NCI-H1436 treated with DMSO at 0.1 percent for 48 hours (cell line): Measurements from ENCODE around the gene FAM72D.
"Not testable (repeated sequence)": the region's sequence is repeated elsewhere in the genome, so short reads cannot be mapped to it uniquely, and the experiment has no call there.

Source experiments
- DNase-seq: peaks from one replicate; lab custom pipeline; 2025; lab: John Stamatoyannopoulos, UW

Gene FAM72D

DNA sequence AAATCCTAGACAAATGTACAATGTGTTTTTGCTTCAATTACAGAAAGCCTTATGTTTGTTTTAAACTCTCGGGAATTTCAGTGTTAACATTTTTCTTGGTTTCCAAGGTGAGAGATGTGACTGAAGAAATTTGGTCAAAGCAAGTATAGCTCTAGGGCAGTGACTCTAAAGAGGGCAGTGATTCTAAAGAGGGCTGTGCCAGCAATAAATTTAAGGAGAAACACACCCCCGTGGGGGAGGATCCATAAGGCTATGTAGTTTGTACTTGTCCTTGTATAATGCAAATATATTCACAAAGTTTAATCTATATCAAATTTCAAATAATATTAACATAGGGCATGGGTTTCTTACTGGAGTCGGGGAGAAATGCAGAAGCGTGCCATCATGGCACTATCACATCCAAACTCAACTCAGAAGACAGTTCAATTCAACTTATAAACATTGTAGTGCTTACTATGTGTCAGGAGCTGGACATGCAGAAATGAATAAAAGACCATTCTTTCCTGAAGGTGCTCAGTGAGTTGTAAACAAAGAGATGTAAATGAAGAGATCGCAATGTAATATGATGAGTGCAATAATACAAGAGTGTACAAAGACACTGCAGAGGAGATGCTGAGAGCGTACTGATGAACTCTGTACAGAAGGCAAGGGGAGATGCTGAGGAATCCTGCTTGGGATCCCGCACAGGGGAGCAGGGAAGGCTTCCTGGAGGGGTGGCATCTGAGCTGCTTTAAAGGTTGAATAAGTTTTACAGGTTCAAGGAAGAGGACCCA, 13.1 kb upstream of the FAM72D start:
- not testable (repeated sequence) for DNase-seq

DNA sequence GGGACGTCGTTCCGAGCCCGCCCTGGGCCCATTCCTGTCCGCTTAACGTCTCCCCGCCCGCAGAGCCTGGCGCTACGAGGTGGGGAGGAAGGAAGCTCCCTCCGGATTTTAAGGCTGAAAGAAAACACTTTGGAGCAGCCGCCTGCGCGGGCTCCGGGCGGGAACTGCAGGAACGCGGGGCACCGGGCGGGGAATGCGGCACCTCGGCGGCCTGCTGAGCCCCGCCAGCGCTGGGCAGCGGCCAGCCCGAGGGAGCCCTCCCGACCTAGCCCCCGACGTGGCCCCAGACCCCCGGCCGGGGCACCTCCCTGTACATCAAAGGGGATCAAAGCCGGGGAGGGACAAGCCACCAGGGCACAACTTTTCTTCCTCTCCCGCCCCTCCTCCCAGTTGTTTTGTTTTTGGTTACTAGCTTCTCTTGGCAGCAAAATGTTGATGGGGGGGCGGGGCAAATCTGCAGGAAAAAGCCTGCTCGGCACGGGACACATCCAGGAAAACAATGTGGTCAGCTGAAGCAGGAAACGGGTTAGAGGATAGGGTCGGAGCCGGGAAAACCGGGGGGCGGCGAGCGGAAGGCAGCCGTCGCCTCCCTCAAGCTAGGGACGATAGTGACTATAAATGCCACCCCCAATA, 2.1 kb upstream of the FAM72D start:
- not testable (repeated sequence) for DNase-seq

DNA sequence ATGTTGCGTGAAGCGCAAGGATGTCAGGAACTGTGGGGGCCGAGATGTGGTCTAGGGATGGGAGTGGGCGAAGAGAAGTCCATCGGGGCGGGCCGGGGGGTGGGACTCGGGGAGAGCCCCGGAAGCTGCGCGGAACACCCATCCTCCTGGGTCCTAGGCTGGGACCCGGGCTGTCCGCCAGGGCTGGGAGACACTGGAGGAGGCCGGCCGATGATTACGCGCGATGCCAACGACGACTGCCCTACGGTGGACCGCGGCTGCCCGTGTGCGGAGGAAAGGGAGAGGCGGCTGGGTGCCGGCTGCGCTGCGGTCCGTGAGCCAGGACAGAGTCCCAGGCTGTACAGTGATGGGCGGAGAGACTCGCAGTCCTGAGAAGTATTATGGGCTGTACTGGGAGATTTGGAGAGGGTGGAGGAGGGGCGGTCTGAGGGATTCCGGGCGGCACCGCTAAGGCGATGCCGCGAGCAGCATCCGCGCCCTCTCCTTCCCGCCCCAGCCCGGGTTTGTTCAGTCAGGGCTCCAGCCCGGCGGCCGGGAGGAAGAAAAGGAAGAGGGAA, 1.0 kb upstream of the FAM72D start:
- not testable (repeated sequence) for DNase-seq

DNA sequence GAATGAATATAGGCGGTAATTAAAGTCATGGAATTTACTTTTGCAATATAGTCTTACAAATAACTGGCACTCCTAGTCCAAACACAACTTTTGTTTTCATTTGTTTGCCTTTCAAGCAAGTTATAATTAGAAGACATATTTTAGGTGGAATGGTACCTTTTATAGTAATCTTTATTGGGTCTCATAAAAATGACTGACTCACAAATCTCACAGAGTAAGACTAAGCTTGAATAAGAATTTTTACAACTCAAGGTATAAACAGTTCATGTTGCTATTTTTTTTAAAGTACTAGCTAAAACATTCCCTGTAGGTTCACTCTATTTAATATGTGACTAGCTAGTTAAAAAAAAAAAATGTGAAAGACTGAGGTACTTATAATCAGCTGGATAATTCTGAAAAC, 6.0 kb downstream of the FAM72D start:
- DNase-seq, result not testable (repeated sequence)

DNA sequence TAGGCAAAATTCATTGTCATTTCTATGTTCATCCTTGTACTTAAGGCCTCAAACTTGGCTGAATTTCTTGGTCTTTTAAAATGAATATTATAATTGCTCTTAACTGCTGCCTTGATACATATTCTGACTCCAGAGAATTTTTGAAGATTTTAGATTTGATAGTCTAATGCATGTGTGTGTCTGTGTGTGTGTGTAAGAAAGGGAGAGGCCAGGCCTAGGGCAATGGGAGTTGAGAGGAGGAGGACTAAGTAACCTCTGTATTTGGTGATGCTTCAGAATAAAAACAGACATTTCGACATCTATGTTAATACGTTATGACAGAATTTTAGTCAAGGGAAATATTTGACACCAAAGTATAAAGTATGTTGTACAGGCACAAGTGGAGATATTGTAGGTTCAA, 7.5 kb downstream of the FAM72D start:
- DNase-seq, result not testable (repeated sequence)

DNA sequence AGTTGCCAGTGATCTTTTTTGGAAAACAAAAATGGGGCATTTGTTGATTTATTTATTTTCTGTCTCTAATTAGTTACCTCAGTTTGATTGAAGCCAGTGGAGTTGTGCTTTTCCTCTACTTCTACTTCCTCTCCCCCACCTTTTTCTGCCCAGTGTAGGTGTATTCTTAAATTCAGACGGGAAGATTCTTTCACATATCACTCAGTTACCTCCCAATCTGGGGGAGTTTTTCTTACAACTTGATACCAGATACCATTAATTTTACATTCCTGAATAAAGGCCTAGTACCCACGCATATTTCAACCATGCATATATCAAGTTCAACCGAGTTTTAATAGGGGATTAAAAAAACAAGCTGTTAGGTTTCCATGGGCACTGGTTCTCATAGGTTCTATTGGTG, 15.9 kb downstream of the FAM72D start:
- not testable (repeated sequence) for DNase-seq

DNA sequence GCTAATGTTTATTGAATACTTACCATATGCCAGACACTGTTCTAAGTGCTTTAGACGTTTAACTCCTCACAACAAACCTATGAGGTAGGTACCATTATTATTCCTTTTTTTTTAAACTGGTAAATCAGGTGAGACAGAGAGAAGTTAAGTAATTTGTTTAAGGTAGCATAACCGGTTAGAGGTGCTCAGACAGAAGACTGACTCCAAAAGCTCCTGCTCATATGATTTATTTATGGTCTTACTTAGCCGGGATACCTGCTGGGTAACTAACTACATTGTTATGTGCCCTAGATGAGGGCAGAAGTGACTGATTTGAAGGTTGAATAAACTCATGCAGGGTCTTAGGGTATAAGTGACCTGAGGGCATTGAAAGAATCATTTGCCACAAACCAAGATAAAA, 16.9 kb downstream of the FAM72D start:
- DNase-seq, result not testable (repeated sequence)

DNA sequence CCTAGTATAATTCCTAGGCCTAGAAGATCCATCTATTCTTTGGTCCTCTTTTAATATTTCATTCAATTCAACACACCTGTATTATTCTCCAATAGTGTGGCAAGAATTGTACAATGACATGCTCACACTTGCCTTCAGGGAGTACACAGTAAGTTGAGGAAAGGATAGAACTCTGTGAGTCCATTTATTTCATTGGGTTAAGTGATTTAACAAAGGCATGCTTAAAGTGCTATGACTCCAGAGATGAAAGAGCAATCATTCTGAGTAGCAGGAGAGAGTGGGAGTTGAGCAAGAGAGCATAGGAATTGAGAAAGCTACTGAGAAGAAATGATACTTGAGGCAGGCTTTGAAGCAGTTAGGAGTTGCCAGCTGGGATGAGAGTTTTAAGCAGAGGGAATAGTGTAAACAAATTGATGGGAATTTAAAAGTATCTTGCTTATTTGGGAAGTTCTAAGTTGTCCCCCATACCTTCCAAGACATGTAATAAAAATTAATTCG, 18.8 kb downstream of the FAM72D start:
- DNase-seq, result not testable (repeated sequence)

DNA sequence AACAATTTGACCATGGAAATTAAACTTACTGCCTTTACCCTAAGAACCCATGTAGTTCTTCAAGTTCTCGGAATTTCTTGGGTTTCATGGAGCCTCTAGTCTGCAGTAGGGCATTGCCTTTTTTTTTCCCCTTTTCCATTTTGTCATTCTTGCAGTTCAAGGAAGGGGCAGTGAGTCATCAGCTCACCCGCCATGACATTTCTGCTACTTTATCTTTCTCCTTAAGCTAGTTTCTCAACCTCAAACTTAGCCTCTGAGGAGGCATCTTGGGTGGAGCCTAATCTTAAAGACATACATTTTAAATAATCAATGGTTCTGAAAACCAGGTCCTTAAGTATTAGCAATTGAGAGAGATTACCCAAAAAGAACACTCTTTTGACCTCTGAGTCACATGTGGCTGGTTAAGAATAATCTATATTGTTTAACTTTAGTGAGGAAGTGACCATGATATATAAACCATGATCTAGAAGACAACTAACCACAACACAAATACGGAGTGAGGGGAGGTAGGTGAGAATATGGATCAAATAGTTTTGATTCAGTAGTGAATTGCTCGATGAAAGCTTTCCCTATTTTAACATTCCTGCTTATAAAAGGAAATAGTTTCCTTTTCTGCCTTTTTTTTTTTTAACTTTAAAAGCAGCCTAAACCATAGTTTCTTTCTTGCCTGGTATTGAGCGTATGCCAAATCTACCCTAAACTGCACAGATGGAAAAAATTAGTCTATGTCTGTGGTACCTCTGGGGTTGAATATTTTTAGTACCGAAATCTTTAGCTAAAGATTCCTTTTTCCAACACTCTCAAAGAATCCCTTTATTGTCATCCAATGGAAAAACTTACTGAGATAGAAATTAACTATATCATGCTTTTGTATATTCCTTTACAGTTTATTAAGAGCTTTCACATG, 20.1 kb downstream of the FAM72D start:
- not testable (repeated sequence) for DNase-seq

DNA sequence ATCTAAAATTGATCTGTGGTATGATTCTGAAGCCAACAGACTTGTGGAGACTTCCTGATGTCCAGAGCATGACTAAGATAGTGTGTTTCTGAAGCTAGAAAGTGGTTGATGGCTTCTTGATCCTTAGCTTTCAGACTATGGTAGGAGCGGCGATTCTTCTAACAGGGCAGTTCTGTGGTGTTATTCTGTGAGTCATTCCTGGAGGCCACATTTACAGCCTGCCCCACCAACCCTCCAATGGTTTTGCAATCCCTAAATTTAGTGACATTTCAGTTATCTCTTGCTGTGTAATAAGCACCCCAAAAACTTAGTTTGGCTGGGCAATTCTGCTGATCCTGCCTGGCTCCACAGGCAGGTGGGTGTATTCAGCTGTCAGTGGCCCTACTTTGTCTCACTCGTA, 24.1 kb downstream of the FAM72D start:
- DNase-seq, result not testable (repeated sequence)

DNA sequence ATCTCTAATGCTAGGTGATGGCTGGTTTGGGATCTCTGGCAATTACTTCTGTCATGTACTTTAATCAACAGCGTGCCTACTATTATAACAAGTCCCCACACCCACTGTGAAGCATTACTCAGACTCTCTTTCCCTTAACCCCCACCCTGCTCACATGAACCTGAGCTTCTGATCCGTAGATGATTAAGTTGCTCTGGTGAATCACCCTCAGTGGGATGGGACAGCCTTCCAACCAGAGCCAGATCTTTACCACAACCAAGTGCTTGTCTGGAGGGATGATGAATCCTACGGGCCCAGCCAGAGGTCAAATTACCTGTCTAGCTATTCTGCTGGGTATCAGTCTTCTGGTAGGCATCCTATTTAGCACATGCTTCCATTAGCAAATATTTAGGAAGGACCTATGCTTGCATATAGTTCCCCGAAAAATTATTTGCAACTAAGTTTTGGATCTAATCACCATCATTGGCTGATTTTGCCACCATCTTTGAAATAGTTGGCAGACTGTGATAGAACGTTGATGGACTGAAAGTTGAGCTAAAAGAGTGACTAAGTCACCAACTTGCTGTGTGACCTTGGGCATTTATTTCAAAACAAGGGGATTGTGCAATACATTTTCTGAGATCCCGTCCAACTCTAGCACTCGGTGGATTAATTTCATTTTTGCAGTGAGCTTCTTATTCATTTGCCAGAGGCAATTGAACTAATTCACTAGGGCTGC, 26.7 kb downstream of the FAM72D start:
- DNase-seq, result not testable (repeated sequence)

DNA sequence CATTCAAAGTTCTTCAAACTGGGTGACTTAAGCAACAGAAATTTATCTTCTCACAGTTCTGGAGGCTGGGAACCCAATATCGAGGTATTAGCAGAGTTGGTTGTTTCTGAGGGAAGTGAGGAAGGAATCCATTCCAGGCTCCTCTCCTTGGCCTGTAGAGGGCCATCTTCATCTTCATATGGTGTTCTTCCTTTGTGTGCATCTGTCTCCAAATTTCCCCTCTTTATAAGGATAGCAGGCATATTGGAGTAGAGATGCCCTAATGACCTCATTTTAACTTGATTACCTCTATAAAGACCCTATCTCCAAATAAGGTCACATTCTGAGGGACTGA, 27.3 kb downstream of the FAM72D start:
- not testable (repeated sequence) for DNase-seq

DNA sequence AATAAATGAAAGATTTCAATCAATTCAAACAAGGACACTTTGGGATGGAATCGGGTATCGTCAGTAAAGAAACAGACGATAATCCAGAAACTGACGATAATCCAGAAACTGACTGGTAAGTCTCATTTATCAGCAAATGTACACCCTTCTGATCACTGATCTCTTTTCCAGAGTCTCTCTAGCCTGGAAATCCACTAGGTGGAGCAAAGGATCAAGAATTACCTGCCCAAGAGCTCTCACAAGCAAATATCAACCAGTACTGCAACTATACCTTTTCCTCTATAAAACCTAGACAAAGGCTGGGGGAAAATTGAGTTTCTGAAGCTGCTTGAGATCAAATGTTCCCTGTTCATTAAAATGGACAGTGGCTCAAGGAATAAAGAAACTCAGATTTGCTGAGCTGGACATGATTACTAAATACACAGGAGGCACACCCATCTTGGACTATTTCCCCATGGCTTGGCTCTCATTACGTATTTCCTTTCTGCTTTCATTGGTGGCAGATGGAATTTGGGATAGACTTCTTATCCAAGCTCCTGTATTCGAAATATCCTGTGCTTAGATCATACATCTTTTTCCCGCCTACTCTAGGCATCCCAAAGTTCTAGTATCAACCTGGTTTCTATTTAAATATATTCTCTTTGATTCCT, 28.3 kb downstream of the FAM72D start:
- DNase-seq, result not testable (repeated sequence)

DNA sequence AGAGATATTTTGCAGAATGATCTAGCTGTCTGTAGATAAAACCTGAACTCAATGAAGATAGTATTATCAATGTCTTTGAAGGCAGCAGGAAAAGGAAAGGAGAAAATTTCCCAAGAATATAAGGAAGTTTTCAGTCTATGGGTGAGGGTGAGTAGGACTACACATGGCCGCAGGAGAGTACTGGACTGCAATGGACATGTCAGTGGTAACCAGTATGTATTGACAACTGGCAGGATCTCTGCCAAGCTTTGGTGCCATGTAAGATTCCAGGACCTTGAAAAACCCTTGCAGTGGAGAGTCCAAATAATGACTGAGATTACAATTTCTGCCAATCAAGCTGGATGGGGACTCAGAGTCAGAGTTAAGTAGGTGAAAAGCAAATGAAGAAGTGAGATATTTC, 29.3 kb downstream of the FAM72D start:
- DNase-seq, result not testable (repeated sequence)

DNA sequence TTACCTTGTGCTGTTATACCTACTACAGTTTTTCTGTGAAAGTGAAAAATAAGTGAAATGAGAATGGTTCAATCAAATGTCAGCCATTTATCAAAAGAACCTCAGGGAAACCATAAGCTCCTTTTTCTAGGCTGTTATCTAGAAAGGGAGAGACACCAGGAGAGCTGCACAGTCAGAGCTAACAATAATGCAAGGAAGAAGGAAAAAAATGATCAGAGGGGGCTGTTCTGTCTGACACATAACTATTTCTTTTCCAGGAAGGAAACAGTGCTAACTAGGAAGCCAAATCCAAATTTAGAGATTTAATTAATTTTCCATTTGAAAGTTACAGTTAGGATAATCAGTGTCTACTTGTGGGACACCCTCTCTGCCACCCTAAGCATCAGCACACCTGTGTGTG, 31.4 kb downstream of the FAM72D start:
- not testable (repeated sequence) for DNase-seq

DNA sequence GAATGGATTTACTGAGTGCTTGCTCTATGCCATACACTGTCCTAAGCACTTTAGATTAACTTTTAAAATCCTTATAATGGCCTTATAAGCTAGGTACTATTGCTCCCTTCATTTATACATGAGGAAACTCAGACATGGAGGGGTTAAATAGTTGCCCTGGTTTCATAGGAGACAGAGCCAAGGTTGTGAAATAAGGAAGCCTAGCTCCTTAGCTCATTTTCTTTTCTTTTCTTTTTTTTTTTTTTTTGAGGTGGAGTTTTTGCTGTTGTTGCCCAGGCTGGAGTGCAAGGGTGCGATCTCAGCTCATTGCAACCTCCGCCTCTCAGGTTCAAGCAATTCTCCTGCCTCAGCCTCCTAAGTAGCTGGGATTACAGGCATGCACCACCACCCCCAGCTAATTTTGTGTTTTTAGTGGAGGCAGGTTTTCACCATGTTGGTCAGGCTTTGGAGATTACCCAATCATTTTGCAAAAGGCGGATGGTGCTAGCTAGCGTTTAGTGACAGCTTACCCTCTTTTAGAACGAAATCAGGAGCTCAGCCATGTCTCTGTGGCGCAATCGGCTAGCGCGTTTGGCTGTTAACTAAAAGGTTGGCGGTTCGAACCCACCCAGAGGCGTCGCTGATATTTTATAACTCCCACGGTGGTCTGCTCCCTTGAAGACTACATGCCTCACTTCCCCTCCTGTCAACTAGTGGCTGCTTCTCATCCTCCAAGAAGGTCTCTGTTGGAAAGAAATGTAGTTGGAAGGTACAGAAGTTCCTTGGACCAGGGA, 33.1 kb downstream of the FAM72D start:
- DNase-seq, result not testable (repeated sequence)

DNA sequence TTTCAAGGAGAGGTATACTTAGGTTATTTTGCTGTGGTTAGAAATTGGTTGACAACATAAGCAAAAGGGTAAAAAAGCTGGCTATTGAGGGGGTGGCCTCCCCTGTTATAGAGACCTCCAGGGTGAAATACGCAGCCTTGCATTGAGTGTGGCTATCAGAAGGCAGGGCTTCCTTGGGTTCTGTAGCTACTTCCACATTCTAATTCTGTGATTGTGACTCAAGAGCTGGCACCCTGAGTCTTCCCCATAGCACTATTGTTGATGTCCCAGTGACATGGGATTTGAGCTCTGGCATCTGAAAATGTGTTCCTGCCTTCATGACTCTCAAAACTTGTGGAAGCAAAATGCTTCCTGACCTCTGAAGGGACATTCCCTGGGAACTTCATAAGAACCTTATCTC, 38.7 kb downstream of the FAM72D start:
- not testable (repeated sequence) for DNase-seq

DNA sequence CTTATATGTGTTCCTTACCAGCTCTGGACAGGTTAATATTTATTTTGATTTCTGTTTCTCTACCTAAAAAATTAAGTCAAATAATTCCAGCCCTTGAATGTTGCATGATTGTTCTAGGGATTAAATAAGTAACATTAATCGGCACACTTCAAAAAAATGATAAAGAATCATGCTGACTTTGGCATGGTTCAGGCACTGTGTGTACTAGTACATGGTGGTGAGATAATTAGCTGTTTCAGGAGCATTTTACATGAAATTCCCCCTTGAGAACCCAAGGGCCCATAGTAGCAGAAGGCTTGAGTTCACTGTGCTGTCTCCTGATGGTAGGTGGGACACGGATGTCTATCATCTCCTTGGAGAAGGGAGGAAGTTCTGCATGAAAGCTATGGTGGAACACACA, 44.8 kb downstream of the FAM72D start:
- not testable (repeated sequence) for DNase-seq

DNA sequence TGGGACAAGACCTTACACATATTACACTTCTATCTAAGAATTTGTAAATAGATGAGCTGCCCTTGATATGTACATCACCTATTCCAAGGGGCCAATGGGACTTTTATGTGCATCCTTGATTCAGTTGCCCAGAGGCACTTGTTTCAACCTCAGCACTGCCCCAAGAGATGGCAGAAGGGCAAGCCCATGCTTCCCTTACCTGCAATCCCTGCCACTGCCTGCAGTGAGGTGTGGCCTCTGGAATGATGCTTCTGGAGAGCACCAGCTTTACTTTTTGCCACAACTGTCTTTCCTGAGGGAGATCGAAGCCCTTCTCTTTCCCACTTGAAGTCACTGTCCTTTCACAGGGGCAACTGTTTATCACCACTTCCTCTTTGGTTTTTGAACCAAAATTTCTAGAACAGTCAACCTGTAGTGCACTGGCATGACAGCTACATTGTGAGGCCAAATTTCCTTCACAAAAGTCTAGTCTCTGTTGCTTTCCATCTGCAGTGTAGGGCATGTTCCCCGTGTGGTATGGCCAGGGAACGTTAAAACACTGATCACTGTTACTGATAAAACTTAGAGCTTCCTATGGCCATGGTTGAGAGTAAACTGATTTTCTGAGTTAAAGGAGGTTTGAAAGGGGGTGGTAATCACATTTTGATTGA, 48.6 kb downstream of the FAM72D start:
- DNase-seq, result not testable (repeated sequence)

DNA sequence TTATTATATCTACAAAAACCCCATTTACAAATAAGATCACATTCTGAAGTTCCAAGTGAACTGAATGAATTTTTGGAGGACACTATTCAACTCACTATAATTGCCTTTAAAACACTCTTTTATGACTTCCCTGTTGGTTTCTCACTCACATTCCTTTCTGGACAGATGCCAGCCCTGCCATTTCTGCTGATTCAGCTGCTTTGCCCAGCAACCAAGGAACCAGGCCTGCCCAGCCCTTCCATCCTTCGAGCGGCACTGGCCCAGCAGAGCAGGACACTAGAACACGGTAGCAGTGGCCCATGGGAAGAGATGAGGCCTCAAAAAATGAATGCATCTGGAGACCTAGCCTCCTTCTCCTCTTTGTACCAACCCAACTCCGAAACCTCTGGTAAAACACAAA, 50.5 kb downstream of the FAM72D start:
- DNase-seq, result not testable (repeated sequence)
